CD4-positive, alpha-beta T cell (primary cell): Measurements from ENCODE around the gene PHF23. TPM values are rescaled to one million over a fixed set of nuclear protein-coding genes. Genes with fewer than 3 reads are reported as not detected.

ENCODE experiments used
- ATAC-seq: fragments of 200-7000 bp; cut with Tn5 transposase; one replicate; pipeline ENCODE4 v1.10.0; 2022; ENCODE audit warnings: mild to moderate bottlenecking; ENCODE audit not compliant: poor library complexity
- CTCF ChIA-PET: fragments of 350-600 bp; sonication (Branson Sonifier 250); formaldehyde crosslinking; loops from one replicate; lab custom pipeline; 2021; ENCODE audit warnings: antibody characterized with exemption, inconsistent platforms; lab: Charles Lee
- POLR2A ChIA-PET: fragments of 350-600 bp; sonication (Branson Sonifier 250); formaldehyde crosslinking; loops from one replicate; lab custom pipeline; 2021; ENCODE audit warnings: antibody characterized with exemption, inconsistent platforms; lab: Charles Lee
- DNase-seq, 14 experiments: peaks; one replicate each; pipeline ENCODE4 v3.0.0-alpha.2; 2013 to 2020; ENCODE audit warnings: mixed read lengths in 2 of 14
- H3K27ac ChIP-seq, 2 donors: one replicate each; pipeline versions ENCODE4 v1.5.1 to v1.7.0; 2013; ENCODE audit warnings: low read length in 2 of 2, low read depth in 1 of 2, mild to moderate bottlenecking in 1 of 2
- H3K27me3 ChIP-seq, 2 experiments: 1 replicate in 1 of 2; 2 replicates in 1 of 2; pipeline versions ENCODE4 v1.6.1 to v1.7.0; 2013; ENCODE audit warnings: low read length in 2 of 2, control low read depth in 1 of 2, mild to moderate bottlenecking in 1 of 2, moderate library complexity in 1 of 2; ENCODE audit not compliant: insufficient read depth in 2 of 2, control insufficient read depth in 1 of 2
- H3K36me3 ChIP-seq: one replicate; pipeline ENCODE4 v1.6.1; 2013; ENCODE audit warnings: low read length, control low read depth; ENCODE audit not compliant: insufficient read depth
- H3K4me1 ChIP-seq: one replicate; pipeline ENCODE4 v1.6.1; 2013; ENCODE audit warnings: low read length, control low read depth; ENCODE audit not compliant: insufficient read depth
- H3K4me3 ChIP-seq: one replicate; pipeline ENCODE4 v1.5.1; 2013; ENCODE audit warnings: mild to moderate bottlenecking, low read length, moderate library complexity
- H3K9me3 ChIP-seq, 2 experiments: 1 replicate in 1 of 2; 2 replicates in 1 of 2; pipeline versions ENCODE4 v1.6.1 to v1.7.0; 2013; ENCODE audit warnings: low read length in 2 of 2, mild to moderate bottlenecking in 2 of 2, control low read depth in 1 of 2, moderate library complexity in 1 of 2; ENCODE audit not compliant: control insufficient read depth in 1 of 2, insufficient read depth in 1 of 2
- H3K27ac Mint-ChIP-seq: one replicate; pipeline ENCODE4 v1.8.0; 2020; ENCODE audit warnings: mixed read lengths
- H3K27me3 Mint-ChIP-seq: one replicate; pipeline ENCODE4 v1.8.0; 2021; ENCODE audit warnings: mixed read lengths
- H3K36me3 Mint-ChIP-seq: one replicate; pipeline ENCODE4 v1.8.0; 2021; ENCODE audit warnings: low read depth, mixed read lengths
- H3K4me1 Mint-ChIP-seq: one replicate; pipeline ENCODE4 v1.8.0; 2021; ENCODE audit warnings: low read depth, mixed read lengths
- H3K4me3 Mint-ChIP-seq: one replicate; pipeline ENCODE4 v1.8.0; 2020; ENCODE audit warnings: mild to moderate bottlenecking, mixed read lengths
- H3K9me3 Mint-ChIP-seq: one replicate; pipeline ENCODE4 v1.8.0; 2020; ENCODE audit warnings: mixed read lengths
- intact Hi-C, 2 experiments: fragments of 100-400 bp; cut with DNase I in 1 of 2; cut with micrococcal nuclease in 1 of 2; formaldehyde crosslinking; loops; one replicate each; pipeline versions ENCODE4 v1.15.1 to v1.9.0; 2023 to 2025; cut with DNase I, micrococcal nuclease
- total RNA-seq, 174 experiments: library from RNA in 2 of 174; stranded (reverse) in 2 of 174; gene quantifications; one replicate each; pipeline ENCODE4 v1.2.3 and lab custom pipeline; 2021 to 2026
- TF ChIP-seq, protein P1 (sequence below): fragments of 200-600 bp; IDR thresholded peaks from one replicate; pipeline ENCODE4 v1.8.0; 2022; ENCODE audit warnings: antibody characterized with exemption, mild to moderate bottlenecking

PHF23 gene
- total RNA-seq, 2 experiments from 2014 or later, result 4.5 to 5.1 TPM

- peak overlapping the region; percentile 50 for H3K4me3 ChIP-seq
These were observed 21.6 kb upstream of the PHF23 start for GRCh38 chr17:7260651-7261378.

GRCh38 chr17:7260151-7260550 is 20.9 kb upstream of the PHF23 start:
- peaks cover 0 to 7% of the 10 kb centered on the region in 2 experiments for H3K9me3 ChIP-seq
- H3K4me1 ChIP-seq, result peaks cover 35% of the 10 kb centered on the region
- ChIA-PET CTCF (no interaction called here), POLR2A (no interaction called here)
- Mint-ChIP-seq H3K27me3 (peaks cover 10% of the 10 kb centered on the region), H3K36me3 (peaks cover 34% of the 10 kb centered on the region), H3K9me3 (no peaks in the 10 kb centered on the region), H3K4me1 (peaks cover 28% of the 10 kb centered on the region), H3K27ac (peak overlapping the region; percentile 55), H3K4me3 (peak overlapping the region; percentile 69)
- intact Hi-C loops, result no loop called here
- ATAC-seq, result no peak
- no peak overlapping the region for H3K4me3 ChIP-seq
- no peak overlapping the region for H3K27ac ChIP-seq
- peaks cover 12 to 13% of the 10 kb centered on the region in 2 experiments for H3K27me3 ChIP-seq
- H3K36me3 ChIP-seq, result peaks cover 30% of the 10 kb centered on the region
- TF ChIP-seq, protein P1, sequence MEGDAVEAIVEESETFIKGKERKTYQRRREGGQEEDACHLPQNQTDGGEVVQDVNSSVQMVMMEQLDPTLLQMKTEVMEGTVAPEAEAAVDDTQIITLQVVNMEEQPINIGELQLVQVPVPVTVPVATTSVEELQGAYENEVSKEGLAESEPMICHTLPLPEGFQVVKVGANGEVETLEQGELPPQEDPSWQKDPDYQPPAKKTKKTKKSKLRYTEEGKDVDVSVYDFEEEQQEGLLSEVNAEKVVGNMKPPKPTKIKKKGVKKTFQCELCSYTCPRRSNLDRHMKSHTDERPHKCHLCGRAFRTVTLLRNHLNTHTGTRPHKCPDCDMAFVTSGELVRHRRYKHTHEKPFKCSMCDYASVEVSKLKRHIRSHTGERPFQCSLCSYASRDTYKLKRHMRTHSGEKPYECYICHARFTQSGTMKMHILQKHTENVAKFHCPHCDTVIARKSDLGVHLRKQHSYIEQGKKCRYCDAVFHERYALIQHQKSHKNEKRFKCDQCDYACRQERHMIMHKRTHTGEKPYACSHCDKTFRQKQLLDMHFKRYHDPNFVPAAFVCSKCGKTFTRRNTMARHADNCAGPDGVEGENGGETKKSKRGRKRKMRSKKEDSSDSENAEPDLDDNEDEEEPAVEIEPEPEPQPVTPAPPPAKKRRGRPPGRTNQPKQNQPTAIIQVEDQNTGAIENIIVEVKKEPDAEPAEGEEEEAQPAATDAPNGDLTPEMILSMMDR, result no peak
- DNase-seq, result peak in 1 of 14 experiments; percentile 21

More at GRCh38 chr17:7260651-7261378, 21.6 kb upstream of the PHF23 start:
- peaks cover 30% of the 10 kb centered on the region for H3K36me3 ChIP-seq
- Mint-ChIP-seq H3K9me3 (no peaks in the 10 kb centered on the region), H3K36me3 (peaks cover 31% of the 10 kb centered on the region), H3K4me3 (peak overlapping the region; percentile 69), H3K4me1 (peaks cover 28% of the 10 kb centered on the region), H3K27me3 (peaks cover 10% of the 10 kb centered on the region), H3K27ac (peak overlapping the region; percentile 55)
- DNase-seq (peak in 9 of 14 experiments; percentile 21 to 54 (median 45)), ATAC-seq (peak; percentile 53)
- peaks cover 0 to 7% of the 10 kb centered on the region in 2 experiments for H3K9me3 ChIP-seq
- ChIA-PET CTCF (no interaction called here), POLR2A (interaction anchor here (1.1 kb wide), 2 partner anchors 21 to 76 kb away, joined by 4 to 5 read pairs; partner anchors contain the start of gene ACAP1)
- intact Hi-C loops, result no loop called here
- H3K27me3 ChIP-seq, result peaks cover 12 to 13% of the 10 kb centered on the region in 2 experiments
- H3K27ac ChIP-seq, result peak overlapping the region in 1 of 2 donors; percentile 21
- H3K4me1 ChIP-seq, result peaks cover 35% of the 10 kb centered on the region
- TF ChIP-seq, protein P1, result no peak

DNA sequence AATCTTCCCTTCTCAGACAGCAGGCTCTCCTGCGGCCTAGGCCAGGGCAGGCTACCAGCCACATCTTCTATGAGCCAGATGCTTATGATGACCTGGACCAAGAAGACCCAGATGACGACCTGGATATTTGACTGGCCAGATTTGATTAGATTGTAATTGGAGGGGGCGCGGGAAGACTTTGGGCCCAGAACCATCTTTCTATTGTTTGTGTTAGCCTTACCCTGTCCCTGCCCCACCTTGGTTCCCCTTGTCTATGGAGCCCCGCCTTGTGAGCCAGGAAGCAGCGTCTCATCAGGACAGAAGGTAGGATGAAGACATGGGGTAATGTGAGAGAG is 20.3 kb upstream of the PHF23 start:
- Mint-ChIP-seq H3K9me3 (no peaks in the 10 kb centered on the region), H3K36me3 (peaks cover 40% of the 10 kb centered on the region), H3K4me3 (no peak overlapping the region), H3K27me3 (peaks cover 10% of the 10 kb centered on the region), H3K4me1 (peaks cover 28% of the 10 kb centered on the region), H3K27ac (peak overlapping the region; percentile 15)
- CTCF ChIA-PET, result no interaction called here
- H3K36me3 ChIP-seq, result peaks cover 36% of the 10 kb centered on the region
- intact Hi-C loops, result no loop called here
- POLR2A ChIA-PET, result no interaction called here
- no peak overlapping the region for H3K27ac ChIP-seq
- no peak overlapping the region for H3K4me3 ChIP-seq
- H3K27me3 ChIP-seq, result peaks cover 12 to 13% of the 10 kb centered on the region in 2 experiments
- DNase-seq (no peak), ATAC-seq (no peak)
- TF ChIP-seq, protein P1, result no peak
- peaks cover 35% of the 10 kb centered on the region for H3K4me1 ChIP-seq
- H3K9me3 ChIP-seq, result peaks cover 0 to 7% of the 10 kb centered on the region in 2 experiments
